ENCODE results near the gene ADARB1.

DNA sequence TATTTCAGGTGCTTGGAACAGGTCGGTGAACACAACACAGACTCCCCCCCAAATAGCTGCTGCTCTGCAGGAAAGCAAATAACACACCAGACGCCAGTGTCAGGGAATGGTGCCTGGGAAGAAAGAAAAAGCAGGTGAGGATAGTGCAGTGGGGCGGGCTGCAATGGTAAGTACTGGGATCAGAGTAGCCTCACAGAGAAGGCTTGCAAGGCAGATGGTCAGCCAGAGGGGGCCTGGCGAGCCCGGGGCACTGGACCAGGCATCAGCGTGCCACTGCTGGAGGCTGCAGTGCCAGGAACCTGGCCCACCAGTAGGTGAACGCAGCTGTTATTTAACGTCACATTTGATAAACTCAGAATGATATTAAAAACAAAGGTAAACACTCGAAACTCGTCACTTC lies 153.4 kb downstream of the ADARB1 start:
- TF ChIP-seq, protein P1, sequence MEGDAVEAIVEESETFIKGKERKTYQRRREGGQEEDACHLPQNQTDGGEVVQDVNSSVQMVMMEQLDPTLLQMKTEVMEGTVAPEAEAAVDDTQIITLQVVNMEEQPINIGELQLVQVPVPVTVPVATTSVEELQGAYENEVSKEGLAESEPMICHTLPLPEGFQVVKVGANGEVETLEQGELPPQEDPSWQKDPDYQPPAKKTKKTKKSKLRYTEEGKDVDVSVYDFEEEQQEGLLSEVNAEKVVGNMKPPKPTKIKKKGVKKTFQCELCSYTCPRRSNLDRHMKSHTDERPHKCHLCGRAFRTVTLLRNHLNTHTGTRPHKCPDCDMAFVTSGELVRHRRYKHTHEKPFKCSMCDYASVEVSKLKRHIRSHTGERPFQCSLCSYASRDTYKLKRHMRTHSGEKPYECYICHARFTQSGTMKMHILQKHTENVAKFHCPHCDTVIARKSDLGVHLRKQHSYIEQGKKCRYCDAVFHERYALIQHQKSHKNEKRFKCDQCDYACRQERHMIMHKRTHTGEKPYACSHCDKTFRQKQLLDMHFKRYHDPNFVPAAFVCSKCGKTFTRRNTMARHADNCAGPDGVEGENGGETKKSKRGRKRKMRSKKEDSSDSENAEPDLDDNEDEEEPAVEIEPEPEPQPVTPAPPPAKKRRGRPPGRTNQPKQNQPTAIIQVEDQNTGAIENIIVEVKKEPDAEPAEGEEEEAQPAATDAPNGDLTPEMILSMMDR (IDR thresholded peaks at IDR 0.05) = no peak
- no peak for TF ChIP-seq POLR2A (IDR thresholded peaks at IDR 0.05)
